ENCODE measurements around the gene ARHGEF28.

GRCh38 chr5:73851471-73852181 is 225.6 kb downstream of the ARHGEF28 start:
- no peak for TF ChIP-seq CTCF (IDR thresholded peaks at IDR 0.05 in 4 of 5, conservative IDR thresholded peaks at IDR 0.05 in 1 of 5)
- no peak for TF ChIP-seq POLR2A (IDR thresholded peaks at IDR 0.05)
